Fibroblast of pulmonary artery (primary cell): ENCODE measurements around the gene WWP2.

Experiments
- DNase-seq: peaks from one replicate; pipeline ENCODE4 v3.0.0-alpha.2; 2010; ENCODE audit warnings: low read depth
- H3K4me3 ChIP-seq: replicated peaks from 2 replicates; pipeline ENCODE4 v1.5.1; 2011; ENCODE audit warnings: low read depth, mild to moderate bottlenecking, control low read depth, low read length, moderate library complexity
- CTCF ChIP-seq: IDR thresholded peaks from 2 replicates; pipeline ENCODE4 v1.5.1; 2011; ENCODE audit warnings: mild to moderate bottlenecking, control low read depth, low read length, inconsistent platforms; ENCODE audit errors: missing control alignments

WWP2 gene

GRCh38 chr16:69932228-69932627 is 170.1 kb downstream of the WWP2 start:
- DNase-seq = no peak
- no peak for TF ChIP-seq CTCF
- no peak overlapping the region for H3K4me3 ChIP-seq

DNA sequence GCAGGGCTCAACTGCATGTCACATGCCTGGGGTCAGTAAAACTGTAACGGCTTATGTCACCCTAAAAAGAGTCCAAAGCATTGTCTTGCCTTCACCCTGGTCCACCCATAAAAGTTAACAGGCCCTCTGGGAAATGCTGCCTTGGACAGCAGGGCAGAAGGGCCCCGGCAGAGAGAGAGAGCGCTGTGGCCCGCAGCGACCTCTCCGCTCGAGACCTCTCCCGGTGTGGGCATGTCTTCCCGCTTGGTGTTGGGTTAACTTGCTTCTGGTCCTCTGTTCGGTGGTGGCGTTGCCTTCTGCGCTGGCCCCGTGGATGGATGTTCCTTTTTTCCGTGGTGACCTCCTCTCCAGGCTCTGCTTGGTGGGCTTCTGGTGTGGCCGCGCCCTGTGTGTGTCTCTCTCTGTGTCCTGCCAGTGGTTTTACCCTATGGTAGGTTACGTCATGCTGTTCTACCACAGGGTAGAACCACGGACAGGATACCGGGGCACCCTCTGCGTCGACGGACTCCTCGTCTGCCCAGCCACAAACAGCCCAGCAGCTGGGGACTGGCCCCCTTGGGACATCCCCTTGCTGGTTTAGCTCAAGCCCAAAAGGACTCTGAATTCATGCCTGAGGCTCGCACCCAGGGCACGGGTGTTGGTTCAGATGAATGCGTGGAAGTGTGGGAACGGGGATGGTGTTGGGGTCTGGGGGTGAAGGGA is 170.7 kb downstream of the WWP2 start:
- no peak for TF ChIP-seq CTCF
- DNase-seq = no peak

GRCh38 chr16:69934044-69934443 is 171.9 kb downstream of the WWP2 start:
- TF ChIP-seq CTCF = no peak
- no peak for DNase-seq
- no peak overlapping the region for H3K4me3 ChIP-seq

More for the DNA sequence above, 170.7 kb downstream of the WWP2 start:
- H3K4me3 ChIP-seq = no peak overlapping the region

DNA sequence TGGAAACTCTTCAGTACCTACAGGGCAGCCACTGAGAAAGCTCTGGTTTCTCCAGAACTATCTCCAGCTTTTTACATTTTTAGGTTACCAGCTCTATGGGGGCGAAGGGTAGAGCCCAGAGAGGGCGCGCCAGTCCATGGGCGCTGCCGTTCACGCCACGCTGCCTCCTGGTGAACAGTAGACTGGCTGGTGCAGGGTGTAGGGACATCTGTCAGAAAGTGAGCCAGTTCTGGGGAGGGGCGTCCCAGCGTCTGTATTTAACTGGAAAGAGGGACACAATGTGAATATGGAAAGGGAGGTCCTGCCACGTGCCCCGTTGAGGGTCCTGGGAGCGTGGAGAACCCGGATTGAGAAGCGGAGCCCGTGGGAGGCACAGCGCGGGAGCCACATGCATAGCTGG is 172.6 kb downstream of the WWP2 start:
- no peak overlapping the region for H3K4me3 ChIP-seq
- DNase-seq = no peak
- TF ChIP-seq CTCF = no peak

DNA sequence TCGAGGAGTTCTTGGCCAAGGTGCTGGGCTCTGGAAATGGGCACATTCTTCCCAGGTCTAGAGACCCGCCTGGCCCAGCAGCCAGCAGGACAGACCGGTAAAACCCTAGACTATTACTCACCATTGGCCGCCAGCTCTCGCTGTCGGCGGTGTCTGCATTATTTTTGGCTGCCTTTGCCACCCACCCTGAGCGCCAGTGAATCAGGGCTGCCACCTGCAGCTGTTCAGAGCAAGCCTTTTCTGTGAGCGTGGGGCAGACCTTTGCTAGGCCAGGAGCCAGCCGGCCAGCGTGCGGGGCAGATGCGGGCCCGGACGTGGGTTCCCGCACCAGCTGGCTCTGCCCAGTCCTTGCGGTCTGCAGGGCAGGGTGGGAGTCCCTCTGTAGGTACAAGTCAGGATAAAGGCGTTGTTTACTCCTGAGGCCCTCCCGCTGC is 173.2 kb downstream of the WWP2 start:
- no peak for DNase-seq
- no peak for TF ChIP-seq CTCF
- no peak overlapping the region for H3K4me3 ChIP-seq

DNA sequence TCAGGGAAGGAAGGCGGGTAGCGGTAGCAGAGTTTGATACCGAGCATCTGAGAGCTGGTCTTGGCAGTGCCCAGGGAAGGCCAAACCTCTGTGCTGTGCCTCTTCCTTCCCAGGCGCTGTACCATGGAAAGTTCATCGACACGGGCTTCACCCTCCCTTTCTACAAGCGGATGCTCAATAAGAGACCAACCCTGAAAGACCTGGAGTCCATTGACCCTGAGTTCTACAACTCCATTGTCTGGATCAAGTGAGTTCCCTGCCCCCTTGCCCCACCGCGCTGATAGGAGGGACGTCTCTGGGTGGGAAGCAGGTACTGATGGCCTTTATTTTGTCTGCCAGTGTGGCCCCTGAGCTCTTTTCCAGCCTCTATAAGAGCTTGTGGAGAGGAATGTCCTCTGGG is 173.6 kb downstream of the WWP2 start:
- no peak overlapping the region for H3K4me3 ChIP-seq
- TF ChIP-seq CTCF = no peak

GRCh38 chr16:69936252-69936651 is 174.1 kb downstream of the WWP2 start:
- TF ChIP-seq CTCF = no peak
- DNase-seq = no peak
- no peak overlapping the region for H3K4me3 ChIP-seq

More for the DNA sequence above, 173.6 kb downstream of the WWP2 start:
- DNase-seq = no peak
